DND-41 (cell line): Measurements from ENCODE around the gene GSDME.

Experiments used
- ATAC-seq: fragments of 200-7000 bp; cut with Tn5 transposase; 3 replicates; pipeline ENCODE4 v1.9.1; 2021; ENCODE audit warnings: low read depth; ENCODE audit not compliant: insufficient read depth
- DNase-seq: peaks from one replicate; pipeline ENCODE4 v3.0.0-alpha.2; 2020
- H2AFZ ChIP-seq: 2 replicates; pipeline ENCODE4 v1.6.0; 2012; ENCODE audit warnings: low read depth, low read length
- H3K27ac ChIP-seq: 2 replicates; pipeline ENCODE4 v1.5.1; 2012; ENCODE audit warnings: low read length, inconsistent platforms
- H3K27me3 ChIP-seq: fragments of 200-600 bp; sonication (generic); 2 replicates; pipeline ENCODE4 v1.6.0; 2012; ENCODE audit warnings: low read length, mild to moderate bottlenecking, inconsistent platforms; ENCODE audit not compliant: insufficient read depth, poor library complexity
- H3K36me3 ChIP-seq: 2 replicates; pipeline ENCODE4 v1.5.1; 2012; ENCODE audit warnings: low read length, inconsistent platforms; ENCODE audit not compliant: insufficient read depth
- H3K4me1 ChIP-seq: 2 replicates; pipeline ENCODE4 v1.5.1; 2012; ENCODE audit warnings: mild to moderate bottlenecking, low read length; ENCODE audit not compliant: insufficient read depth
- H3K4me2 ChIP-seq: 2 replicates; pipeline ENCODE4 v1.6.0; 2012; ENCODE audit warnings: mild to moderate bottlenecking, moderate library complexity, low read length, inconsistent platforms; ENCODE audit not compliant: insufficient read depth
- H3K4me3 ChIP-seq, 2 experiments: fragments of 200-600 bp in 1 of 2; shearing (Covaris generic) in 1 of 2; 2 replicates each; pipeline ENCODE4 v1.5.1; 2012 to 2016; ENCODE audit warnings: inconsistent platforms in 2 of 2, low read length in 2 of 2, mild to moderate bottlenecking in 2 of 2, low read depth in 1 of 2, moderate library complexity in 1 of 2
- H3K79me2 ChIP-seq: 2 replicates; pipeline ENCODE4 v1.6.0; 2012; ENCODE audit warnings: low read length, inconsistent platforms; ENCODE audit not compliant: insufficient read depth
- H3K9ac ChIP-seq: 2 replicates; pipeline ENCODE4 v1.6.0; 2012; ENCODE audit warnings: low read depth, mild to moderate bottlenecking, inconsistent platforms, low read length, moderate library complexity
- H3K9me3 ChIP-seq: 2 replicates; pipeline ENCODE4 v1.5.1; 2012; ENCODE audit warnings: low read length, moderate library complexity, mild to moderate bottlenecking, inconsistent platforms; ENCODE audit not compliant: insufficient read depth, severe bottlenecking
- H4K20me1 ChIP-seq: 2 replicates; pipeline ENCODE4 v1.6.0; 2012; ENCODE audit warnings: low read length; ENCODE audit not compliant: insufficient read depth
- EZH2 ChIP-seq: IDR thresholded peaks from 3 replicates; pipeline ENCODE4 v1.6.1; 2012; ENCODE audit warnings: borderline replicate concordance, low read depth, mild to moderate bottlenecking, moderate library complexity, low read length, inconsistent platforms; ENCODE audit not compliant: severe bottlenecking
- TF ChIP-seq, protein P1 (sequence below): IDR thresholded peaks from 2 replicates; pipeline ENCODE4 v1.5.1; 2012; ENCODE audit warnings: borderline replicate concordance, low read length, moderate library complexity, mild to moderate bottlenecking; ENCODE audit not compliant: poor library complexity, severe bottlenecking; ENCODE audit errors: extremely low read depth

GSDME gene

DNA sequence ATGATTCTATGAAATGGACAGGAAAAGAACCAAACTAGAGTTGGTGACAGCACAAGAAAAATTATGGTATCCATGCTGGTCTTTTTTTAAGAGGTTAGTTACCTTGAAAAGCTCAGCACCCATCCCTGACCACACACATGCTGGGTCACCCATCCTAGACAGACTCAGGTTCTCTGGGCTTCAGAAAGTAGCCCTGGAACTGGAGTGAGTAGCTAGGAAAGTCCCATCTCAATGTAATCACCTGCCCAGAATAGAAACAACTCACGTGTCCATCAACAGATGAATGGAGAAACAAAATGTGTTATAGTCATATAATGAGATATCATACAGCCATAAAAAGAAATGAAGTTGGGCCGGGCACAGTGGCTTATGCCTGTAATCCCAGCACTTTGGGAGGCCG is 37.0 kb downstream of the GSDME start:
- Histone ChIP-seq H2AFZ (no peak overlapping the region), H3K4me3 (no peak overlapping the region), H3K4me2 (no peak overlapping the region), H3K79me2 (no peaks in the 10 kb centered on the region), H3K36me3 (no peaks in the 10 kb centered on the region), H3K4me1 (peaks cover 25% of the 10 kb centered on the region), H3K9ac (no peak overlapping the region), H3K27me3 (no peaks in the 10 kb centered on the region), H3K27ac (no peak overlapping the region), H3K9me3 (no peaks in the 10 kb centered on the region), H4K20me1 (no peaks in the 10 kb centered on the region)
- TF ChIP-seq, protein P1, sequence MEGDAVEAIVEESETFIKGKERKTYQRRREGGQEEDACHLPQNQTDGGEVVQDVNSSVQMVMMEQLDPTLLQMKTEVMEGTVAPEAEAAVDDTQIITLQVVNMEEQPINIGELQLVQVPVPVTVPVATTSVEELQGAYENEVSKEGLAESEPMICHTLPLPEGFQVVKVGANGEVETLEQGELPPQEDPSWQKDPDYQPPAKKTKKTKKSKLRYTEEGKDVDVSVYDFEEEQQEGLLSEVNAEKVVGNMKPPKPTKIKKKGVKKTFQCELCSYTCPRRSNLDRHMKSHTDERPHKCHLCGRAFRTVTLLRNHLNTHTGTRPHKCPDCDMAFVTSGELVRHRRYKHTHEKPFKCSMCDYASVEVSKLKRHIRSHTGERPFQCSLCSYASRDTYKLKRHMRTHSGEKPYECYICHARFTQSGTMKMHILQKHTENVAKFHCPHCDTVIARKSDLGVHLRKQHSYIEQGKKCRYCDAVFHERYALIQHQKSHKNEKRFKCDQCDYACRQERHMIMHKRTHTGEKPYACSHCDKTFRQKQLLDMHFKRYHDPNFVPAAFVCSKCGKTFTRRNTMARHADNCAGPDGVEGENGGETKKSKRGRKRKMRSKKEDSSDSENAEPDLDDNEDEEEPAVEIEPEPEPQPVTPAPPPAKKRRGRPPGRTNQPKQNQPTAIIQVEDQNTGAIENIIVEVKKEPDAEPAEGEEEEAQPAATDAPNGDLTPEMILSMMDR, result no peak
- no peak for TF ChIP-seq EZH2
- ATAC-seq (no peak), DNase-seq (no peak)

DNA sequence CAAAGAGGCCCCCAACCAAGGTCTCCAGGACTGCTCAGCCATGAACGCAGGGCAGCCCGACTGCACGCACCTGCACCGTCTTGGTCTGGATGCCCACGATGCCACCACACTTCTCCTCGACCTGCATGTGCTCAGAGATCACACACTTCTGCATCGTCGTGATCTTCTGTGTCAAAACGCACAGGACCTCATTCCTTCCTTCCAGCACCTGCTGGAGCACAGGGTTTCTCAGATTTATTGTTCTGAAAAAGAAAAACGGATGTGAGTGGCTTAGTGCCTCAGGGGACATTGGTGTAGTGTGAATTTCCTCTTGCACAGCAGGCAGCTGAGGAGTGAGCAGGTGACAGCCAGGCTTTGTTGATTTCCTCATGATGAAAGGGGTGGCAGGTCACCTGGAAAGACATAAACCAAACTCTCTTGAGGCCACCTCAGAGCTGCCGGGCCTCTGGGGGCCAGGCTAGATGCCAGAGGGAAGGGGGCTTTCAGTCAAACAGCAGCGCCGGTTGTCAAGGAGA is 38.2 kb downstream of the GSDME start:
- Histone ChIP-seq H3K4me1 (peaks cover 27% of the 10 kb centered on the region), H3K9me3 (no peaks in the 10 kb centered on the region), H4K20me1 (no peaks in the 10 kb centered on the region), H3K4me2 (no peak overlapping the region), H3K79me2 (no peaks in the 10 kb centered on the region), H3K4me3 (no peak overlapping the region), H3K36me3 (no peaks in the 10 kb centered on the region), H3K9ac (0 out of 2 replicates have a peak overlapping the region, but pooled peaks have one; percentile 3), H3K27me3 (no peaks in the 10 kb centered on the region), H2AFZ (no peak overlapping the region), H3K27ac (peak overlapping the region; percentile 15)
- peak; percentile 80 for DNase-seq
- TF ChIP-seq EZH2, result no peak
- TF ChIP-seq, protein P1, result no peak
- peak; percentile 78 for ATAC-seq

DNA sequence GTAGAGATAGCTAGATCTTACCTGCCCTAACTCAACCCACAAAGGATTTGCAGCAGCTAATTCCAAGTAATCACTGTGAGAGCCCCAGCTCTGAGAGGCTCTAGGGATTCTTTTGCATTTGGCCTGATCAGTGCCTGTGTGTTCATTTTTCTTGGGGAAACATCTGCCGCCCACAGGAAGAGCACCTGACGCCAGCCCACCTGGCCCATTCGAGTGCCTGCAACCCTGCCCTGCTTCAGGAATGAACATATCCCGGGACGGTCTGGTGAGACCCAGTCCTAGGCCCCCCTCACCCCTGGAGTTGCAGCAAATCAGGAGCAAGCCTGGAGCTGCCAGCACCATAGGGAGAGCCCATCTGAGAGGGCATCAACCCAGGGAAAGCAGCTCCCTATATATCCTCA is 38.8 kb downstream of the GSDME start:
- TF ChIP-seq, protein P1, result no peak
- TF ChIP-seq EZH2, result no peak
- Histone ChIP-seq H3K4me3 (no peak overlapping the region), H3K9ac (0 out of 2 replicates have a peak overlapping the region, but pooled peaks have one; percentile 3), H3K36me3 (no peaks in the 10 kb centered on the region), H3K4me2 (no peak overlapping the region), H3K27ac (peak overlapping the region; percentile 15), H4K20me1 (no peaks in the 10 kb centered on the region), H3K79me2 (no peaks in the 10 kb centered on the region), H3K27me3 (no peaks in the 10 kb centered on the region), H3K4me1 (peaks cover 27% of the 10 kb centered on the region), H3K9me3 (no peaks in the 10 kb centered on the region), H2AFZ (no peak overlapping the region)
- peak; percentile 37 for ATAC-seq
- DNase-seq, result peak; percentile 36
